GM18508 (cell line): ENCODE results near the gene BIRC5.

Experiments
- ATAC-seq: cut with Tn5 transposase; IDR thresholded peaks from one replicate; pipeline ENCODE4 v1.9.1; 2021; ENCODE audit warnings: moderate number of reproducible peaks; ENCODE audit not compliant: insufficient read depth, unreplicated experiment

BIRC5 gene

GRCh38 chr17:78269955-78270381 is 55.9 kb downstream of the BIRC5 start:
- no peak for ATAC-seq

- no peak for ATAC-seq
Measured at GRCh38 chr17:78271419-78272170, 57.5 kb downstream of the BIRC5 start.

DNA sequence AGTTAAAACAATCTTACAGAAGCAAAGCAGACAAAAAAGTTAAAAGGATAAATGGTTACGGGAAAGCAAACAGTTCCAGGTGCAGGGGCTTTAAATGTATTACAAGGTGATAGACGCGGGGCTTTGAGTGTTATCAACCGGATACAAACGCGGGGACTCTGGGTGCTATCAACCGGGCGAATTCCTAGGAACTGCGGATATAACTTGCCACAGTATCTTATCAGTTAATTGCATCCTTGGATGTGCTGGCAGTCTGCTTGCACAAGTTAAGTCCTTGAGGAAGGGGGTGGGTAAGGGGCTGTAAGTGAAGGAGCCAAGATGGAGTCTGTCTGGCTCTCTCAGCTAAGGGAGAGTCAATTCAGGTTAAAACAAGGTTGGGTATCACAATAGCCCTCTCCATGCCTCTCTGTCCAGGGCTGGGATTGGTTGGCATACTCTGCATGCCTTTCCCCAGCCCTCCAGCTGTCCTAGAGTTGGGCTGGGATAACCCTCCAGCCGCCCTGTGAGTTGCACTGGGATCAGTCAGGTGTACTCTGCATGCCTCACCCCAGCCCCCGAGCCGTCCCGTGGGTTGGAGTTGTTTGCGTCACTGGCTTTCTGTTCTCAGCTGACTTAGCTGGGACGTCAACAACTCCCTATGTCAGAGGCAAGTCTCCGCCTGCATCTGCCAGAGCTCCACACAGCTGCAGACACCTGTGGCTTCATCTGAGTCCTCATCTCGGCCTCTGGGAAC is 58.3 kb downstream of the BIRC5 start:
- no peak for ATAC-seq

DNA sequence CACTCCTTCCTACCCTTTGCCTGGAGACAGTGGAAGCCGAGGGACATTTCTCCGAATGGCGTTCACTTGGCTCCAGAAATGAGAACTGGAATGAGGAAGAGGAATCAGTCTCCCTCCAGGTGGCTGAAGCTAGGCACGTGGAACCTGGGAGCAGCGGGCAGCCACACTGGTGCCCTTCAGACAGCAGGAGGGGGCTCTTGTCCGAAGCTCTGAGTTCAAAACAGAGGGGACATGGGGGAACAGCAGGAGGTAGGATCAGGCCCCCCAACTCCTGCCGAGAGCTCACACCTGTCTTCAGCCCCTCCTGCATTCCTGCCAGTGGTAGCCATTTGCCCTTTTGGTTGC is 58.8 kb downstream of the BIRC5 start:
- ATAC-seq = no peak

DNA sequence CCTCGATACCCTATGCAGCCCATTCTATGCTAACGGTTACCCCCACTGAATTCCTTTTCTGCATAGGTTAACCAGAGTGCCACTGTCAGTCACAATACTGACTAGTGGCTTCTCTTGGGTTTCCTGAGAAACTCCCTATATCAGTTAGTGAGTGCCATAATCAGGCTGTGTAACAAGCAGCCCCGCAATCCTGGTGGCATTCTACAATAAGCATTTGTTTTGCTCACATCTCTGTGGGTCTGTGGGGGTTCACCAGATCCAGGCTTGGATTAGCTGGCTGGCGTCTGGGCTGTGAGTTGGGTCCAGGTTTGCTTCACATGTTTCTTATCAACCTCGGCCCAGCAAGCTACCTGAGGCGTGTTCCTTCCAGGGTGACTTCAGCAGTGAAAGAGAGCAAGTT is 59.8 kb downstream of the BIRC5 start:
- ATAC-seq = no peak
